Activated CD4-positive, alpha-beta T cell treated with anti-CD3 and anti-CD28 coated beads, Interleukin-2, Interleukin-6, amounts not matched to agents 100 ng/mL and 50 ng/mL, durations not matched to agents 16 hours and 8 hours (primary cell): Measurements from ENCODE around the gene HSPBAP1.

ENCODE experiments used
- DNase-seq: peaks from one replicate; pipeline ENCODE4 v3.0.0-alpha.2; 2020

HSPBAP1 gene, protein sequence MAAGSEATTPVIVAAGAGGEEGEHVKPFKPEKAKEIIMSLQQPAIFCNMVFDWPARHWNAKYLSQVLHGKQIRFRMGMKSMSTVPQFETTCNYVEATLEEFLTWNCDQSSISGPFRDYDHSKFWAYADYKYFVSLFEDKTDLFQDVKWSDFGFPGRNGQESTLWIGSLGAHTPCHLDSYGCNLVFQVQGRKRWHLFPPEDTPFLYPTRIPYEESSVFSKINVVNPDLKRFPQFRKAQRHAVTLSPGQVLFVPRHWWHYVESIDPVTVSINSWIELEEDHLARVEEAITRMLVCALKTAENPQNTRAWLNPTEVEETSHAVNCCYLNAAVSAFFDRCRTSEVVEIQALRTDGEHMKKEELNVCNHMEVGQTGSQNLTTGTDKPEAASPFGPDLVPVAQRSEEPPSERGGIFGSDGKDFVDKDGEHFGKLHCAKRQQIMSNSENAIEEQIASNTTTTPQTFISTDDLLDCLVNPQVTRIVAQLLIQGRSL

DNA sequence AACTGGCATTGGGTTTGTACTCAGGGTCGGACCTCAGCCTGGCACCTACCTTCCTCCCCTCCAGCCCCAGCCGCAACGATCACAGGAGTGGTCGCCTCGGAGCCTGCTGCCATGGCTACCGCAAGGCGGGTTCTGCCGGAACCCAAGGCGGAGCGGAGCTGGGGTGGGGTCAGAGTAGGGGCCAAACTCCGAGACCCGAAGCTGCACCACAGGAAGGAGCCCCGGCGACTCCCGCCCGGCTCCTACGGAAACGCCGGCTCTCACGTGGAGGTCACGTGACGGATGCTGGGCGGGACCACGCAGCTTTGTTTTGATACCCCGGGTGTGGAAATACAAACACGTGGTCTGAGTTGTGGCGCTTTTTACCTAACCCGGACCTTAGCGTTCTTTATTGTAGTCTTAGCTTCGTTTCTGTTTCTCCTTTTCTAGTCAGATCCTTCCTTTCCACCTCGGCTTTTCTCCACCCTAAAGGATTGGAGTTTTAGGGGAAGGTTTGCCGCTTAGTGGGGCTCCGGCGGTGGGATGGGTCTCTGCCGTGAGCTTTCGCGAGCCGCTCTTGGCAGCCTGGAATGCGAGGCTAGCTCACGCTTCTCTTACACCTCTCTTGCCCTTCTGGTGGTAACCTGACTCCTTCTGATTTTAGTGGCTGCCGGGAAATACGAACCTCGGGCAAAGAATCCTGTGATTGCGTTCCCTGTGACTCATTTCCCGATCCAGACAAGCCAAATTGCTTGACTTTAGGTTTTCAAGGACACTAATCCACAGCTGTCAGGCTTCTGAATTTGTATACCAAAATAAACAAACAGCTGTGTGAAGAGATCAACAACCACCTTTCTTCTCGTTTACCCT is at the start of gene HSPBAP1:
HSPBAP1 (minus strand) TSS at position 264 of the 849 bp plus-strand sequence; CDS start at position 113, 151 bp downstream.
- DNase-seq: peak; percentile 92

GRCh38 chr3:122835590-122835989 is 42.0 kb upstream of the HSPBAP1 start:
- no peak for DNase-seq

DNA sequence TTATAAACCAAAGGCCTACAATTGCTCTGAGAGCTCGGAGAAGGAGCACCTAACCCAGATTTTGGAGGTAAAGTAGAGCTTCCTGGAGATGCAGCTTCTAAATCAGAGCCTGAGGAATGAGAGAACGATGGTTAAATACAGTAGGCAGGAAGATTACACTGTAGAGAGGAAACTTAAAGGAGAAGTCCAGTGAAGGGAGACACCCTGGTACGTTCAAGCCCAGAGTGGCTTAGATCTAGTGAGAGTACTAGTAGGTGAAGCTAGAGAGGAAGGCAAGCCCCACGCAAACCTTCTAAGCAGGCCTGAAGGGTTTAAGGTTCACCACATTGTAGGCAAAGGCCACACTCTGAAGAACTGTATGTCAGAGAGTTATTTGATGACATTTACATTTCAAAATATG is 34.6 kb upstream of the HSPBAP1 start:
- no peak for DNase-seq

GRCh38 chr3:122826278-122826677 is 32.6 kb upstream of the HSPBAP1 start:
- DNase-seq: no peak

DNA sequence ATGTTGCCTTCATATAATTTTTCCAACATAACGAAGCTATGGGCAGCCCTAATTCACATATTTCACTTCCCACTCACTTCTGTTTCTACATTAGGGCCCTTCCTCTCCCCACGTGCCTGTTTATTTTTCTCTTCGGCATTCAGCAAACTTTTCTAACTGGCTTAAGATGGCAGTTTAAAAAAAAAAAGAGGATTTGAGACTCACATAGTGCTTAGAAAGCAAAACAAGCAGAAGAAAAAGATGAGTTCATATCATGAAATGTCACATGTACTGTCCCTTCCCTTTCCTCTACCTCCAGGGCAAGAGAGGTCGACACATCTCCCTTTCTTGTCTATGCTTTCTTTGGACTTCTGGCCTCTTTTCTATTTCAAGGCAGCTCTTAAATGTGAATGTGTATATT is 31.8 kb upstream of the HSPBAP1 start:
- no peak for DNase-seq

DNA sequence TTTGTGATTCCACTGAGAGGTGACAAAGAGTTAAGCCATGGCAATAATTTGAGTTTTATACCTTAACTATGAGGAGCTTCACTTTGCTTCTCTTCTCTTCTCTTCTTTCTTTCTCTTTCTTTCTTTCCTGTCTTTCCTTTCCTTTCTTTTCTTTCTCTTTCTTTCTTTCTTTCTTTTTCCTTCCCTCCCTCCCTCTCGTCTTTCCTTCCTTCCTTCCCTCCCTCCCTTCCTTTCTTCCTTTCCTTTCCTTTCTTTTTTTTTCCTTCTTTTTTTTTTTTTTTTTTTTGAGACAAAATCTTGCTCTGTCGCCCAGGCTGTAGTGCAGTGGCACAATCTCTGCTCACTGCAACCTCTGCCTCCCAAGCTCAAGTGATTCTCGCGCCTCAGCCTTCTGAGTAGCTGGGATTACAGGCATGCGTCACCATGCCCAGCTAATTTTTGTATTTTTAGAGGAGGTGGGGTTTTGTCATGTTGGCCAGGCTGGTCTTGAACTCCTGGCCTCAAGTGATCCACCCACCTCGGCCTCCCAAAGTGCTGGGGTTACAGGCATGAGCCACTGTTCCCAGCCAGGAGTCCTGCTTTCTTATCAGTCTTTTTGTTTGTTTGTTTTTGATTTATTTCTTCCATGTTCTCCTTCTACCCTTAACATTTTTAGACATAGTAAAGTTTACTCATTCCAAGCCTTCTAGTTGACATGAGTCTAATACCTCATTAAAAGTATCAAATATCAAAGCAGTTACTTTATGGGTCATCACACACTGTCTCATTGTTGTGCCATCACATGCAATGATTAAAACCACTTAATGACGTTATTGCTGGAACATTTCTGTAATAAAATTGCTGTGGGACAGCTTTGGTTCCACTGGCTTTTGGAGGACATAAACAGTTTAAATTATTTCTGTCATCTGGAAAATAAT is 31.1 kb upstream of the HSPBAP1 start:
- no peak for DNase-seq

GRCh38 chr3:122816587-122816986 is 23.0 kb upstream of the HSPBAP1 start:
- no peak for DNase-seq

- DNase-seq: no peak
Measured at GRCh38 chr3:122810734-122811133, 17.1 kb upstream of the HSPBAP1 start.

GRCh38 chr3:122803977-122804376 is 10.3 kb upstream of the HSPBAP1 start:
- DNase-seq: peak; percentile 16

DNA sequence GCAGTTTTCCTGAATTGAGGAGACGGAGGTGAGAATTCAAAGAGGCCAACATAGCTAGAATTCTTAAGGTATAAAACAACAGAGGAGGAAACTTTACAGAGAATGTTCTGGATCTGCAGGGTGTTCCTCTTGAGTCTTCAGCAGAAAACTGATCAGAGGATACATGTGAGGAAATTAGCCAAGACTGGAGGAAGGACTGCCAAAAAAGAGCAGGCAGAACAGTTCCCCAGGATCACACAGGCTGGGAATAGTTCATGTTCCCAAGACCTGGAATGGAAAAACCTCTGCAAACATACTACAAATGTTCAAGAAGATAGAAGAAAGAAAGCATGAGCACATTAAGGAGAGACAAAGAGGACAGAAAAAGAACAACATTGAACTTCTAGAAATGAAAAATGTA is 8.7 kb upstream of the HSPBAP1 start:
- DNase-seq: no peak

GRCh38 chr3:122800706-122801237 is 7.1 kb upstream of the HSPBAP1 start:
- DNase-seq: no peak

DNA sequence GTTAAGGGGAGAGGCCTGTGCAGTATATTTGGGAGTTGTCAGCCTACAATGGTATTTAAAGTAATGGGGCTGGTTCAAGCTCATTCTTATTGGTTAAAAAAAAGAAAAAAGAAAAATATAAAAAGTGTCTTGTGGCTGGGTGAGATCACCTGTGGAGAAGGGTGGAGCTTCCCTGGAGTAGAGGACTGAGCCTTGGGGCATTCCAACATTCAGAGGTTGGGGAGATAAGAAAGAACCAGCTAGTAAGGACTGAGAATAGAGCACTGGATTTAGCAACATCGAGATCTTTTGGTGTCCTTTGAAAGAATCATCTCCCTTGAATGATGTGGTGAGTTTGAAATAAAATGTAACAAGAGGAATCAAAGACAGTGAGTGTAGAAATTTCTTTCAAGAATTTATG is 6.4 kb upstream of the HSPBAP1 start:
- DNase-seq: no peak

DNA sequence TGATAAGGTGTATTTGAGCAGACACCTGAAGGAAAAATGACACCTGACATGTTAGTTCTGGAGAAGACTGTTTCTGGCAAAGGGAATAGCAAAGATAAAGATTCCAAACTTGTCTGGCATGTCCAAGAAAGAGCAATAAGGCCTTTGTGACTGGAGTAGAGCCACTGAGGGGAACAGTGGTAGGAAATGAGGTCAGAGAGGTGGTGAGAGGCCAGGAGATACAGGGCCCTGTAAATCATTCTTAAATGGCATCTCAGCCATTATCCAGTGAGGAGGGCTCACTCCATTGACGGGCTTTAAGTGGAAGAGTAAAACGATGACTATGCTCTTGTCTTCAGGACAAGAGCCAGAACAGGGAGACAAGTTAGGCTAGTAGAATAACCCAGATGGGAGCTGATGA is 5.7 kb upstream of the HSPBAP1 start:
- DNase-seq: no peak

DNA sequence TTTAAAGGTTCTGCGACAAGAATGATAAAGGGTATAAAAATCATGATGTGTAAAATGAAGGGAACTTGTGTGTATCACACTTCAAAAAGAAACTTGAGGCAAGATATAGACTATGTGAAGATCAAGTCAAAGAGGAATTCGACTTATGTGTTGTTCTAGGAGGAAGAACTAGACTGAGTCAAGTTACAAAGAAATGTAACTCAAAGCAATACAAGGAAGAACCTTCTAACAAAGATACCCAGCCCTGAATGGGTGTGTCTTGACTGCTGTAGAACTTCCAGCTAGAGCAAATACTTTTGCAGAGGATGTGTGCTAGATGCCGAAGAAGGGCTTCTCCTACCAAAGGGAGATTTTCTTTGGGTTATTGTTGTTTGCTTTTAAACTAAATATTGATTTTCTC is 3.7 kb upstream of the HSPBAP1 start:
- peak; percentile 17 for DNase-seq

DNA sequence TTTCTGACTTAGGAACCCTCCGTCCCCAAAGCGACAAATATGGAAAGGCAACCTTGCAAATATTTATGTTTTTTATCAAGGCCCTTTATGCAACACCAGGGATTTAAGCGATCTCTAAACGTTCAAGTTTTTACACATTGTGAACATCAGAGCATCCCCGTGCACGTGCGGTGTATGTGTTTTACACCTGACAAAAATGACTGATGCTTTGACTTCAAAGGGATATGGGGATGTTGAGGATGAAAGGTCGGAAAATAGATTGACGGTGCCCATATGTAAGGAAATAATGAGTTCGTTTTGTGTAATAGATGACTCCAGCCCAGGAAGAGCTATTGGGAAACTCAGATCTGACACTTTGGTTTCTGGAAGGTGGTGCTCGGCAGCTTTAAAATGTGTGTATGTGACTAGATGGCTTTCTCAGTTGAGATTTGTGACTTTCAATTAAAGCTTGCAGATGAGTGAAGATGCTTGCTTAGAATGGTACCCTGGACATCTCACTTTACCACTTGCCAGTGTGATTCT is 2.1 kb upstream of the HSPBAP1 start:
- peak; percentile 9 for DNase-seq

- DNase-seq: peak; percentile 78
Measured at GRCh38 chr3:122794779-122795673, 1.4 kb upstream of the HSPBAP1 start, which contains the start of gene SLC49A4. TSS of gene SLC49A4 (plus strand) at chr3:122795069. CDS start at chr3:122795193, 124 bp downstream.

DNA sequence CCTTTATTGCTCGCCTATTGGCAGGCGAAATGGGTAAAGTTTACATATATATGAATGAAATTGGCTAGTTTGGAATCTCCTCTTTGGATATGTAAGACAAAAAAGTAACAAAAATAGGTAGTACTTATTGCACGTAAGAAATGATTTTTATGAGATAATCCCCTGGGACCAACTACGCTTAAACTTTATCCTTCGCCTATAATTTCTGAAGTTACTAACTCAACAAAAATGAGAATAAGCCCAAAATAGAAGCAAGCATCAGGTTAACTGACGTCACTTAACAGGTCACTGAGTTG is 800 bp upstream of the HSPBAP1 start:
- no peak for DNase-seq

DNA sequence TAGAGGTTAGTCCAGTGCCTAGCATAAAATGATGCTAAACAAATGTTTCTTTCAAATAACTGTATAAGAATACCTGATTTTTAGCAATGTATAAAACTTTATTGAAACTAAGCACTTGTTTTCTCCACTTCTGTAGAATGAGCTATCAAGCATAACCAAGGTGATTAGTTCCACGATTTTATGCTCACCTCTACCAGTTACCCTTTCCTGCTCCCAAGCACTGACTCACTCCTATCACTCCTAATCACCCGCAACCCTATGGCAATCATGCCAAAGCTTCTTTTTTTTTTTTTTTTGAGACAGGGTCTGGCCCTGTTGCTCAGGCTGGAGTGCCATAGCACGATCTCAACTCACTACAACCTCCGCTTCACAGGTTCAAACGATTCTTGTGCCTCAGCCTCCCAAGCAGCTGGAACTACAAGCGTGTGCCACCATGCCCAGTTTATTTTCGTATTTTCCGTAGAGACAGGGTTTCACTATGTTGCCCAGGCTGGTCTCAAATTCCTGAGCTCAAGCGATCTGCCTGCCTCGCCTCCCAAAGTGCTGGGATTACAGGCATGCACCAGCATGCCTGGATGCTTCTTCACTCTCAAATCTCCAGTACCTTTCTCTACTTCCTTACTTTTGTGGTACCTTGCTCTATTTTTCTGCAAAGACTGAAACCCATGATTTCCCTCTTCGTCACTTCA is 3.9 kb downstream of the HSPBAP1 start:
- DNase-seq: no peak

- DNase-seq: no peak
Measured at GRCh38 chr3:122787872-122788271, 5.8 kb downstream of the HSPBAP1 start.

GRCh38 chr3:122786066-122786465 is 7.6 kb downstream of the HSPBAP1 start:
- no peak for DNase-seq

DNA sequence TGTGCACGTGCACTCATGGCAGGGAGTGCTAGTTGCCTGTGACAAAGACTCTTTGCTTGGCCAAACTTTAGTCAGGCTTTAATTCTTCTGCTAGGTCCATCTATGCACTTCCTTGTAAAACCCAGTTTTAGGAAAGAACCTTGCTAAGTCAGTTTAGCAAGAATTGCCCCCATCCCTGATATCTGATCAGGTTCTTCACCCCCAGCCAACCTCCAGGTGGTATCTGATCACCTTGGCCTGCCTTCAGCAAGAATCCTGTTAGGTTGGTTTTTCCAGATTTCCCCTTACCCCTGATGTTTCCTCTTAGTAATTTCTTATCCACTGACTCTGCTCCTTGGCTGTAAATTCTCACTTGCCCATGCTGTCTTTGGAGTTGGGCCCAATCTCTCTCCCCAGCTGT is 8.4 kb downstream of the HSPBAP1 start:
- DNase-seq: no peak
